ENCODE measurements around the gene ALG1.

The ALG1 gene

DNA sequence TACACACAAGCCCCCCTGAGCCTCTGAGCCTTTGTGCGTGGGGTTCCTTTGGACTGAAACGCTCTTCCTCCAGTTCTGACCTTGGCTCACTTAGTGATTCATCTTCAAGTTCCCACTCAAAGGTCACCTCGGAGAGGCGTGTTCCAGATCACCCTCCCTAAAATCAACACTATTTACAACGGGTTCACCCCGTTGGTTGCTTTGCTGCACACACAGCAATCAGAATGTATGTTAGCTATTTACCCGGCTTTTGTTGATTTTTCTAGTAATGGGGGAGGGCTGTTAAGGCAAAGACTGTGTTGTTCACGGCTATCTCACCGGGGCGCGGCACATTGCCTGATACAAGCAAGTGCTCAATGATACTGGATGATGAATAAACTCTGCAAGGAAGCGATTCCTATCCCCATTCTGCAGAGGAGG lies 38.9 kb upstream of the ALG1 start:
- no peak for ATAC-seq
- TF ChIP-seq ESRRG (CRISPR knock-in tag; IDR thresholded peaks at IDR 0.05) (no peak), PPARA (CRISPR knock-in tag; IDR thresholded peaks at IDR 0.05; ENCODE audit: borderline replicate concordance) (no peak), ZFP30 (CRISPR knock-in tag; IDR thresholded peaks at IDR 0.05) (no peak), CSDC2 (CRISPR knock-in tag; IDR thresholded peaks at IDR 0.05) (no peak), RARB (CRISPR knock-in tag; IDR thresholded peaks at IDR 0.05) (no peak), OSR1 (CRISPR knock-in tag; IDR thresholded peaks at IDR 0.05) (no peak)
- TF ChIP-seq, protein P1, sequence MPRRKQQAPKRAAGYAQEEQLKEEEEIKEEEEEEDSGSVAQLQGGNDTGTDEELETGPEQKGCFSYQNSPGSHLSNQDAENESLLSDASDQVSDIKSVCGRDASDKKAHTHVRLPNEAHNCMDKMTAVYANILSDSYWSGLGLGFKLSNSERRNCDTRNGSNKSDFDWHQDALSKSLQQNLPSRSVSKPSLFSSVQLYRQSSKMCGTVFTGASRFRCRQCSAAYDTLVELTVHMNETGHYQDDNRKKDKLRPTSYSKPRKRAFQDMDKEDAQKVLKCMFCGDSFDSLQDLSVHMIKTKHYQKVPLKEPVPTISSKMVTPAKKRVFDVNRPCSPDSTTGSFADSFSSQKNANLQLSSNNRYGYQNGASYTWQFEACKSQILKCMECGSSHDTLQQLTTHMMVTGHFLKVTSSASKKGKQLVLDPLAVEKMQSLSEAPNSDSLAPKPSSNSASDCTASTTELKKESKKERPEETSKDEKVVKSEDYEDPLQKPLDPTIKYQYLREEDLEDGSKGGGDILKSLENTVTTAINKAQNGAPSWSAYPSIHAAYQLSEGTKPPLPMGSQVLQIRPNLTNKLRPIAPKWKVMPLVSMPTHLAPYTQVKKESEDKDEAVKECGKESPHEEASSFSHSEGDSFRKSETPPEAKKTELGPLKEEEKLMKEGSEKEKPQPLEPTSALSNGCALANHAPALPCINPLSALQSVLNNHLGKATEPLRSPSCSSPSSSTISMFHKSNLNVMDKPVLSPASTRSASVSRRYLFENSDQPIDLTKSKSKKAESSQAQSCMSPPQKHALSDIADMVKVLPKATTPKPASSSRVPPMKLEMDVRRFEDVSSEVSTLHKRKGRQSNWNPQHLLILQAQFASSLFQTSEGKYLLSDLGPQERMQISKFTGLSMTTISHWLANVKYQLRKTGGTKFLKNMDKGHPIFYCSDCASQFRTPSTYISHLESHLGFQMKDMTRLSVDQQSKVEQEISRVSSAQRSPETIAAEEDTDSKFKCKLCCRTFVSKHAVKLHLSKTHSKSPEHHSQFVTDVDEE (CRISPR knock-in tag; IDR thresholded peaks at IDR 0.05), result no peak

DNA sequence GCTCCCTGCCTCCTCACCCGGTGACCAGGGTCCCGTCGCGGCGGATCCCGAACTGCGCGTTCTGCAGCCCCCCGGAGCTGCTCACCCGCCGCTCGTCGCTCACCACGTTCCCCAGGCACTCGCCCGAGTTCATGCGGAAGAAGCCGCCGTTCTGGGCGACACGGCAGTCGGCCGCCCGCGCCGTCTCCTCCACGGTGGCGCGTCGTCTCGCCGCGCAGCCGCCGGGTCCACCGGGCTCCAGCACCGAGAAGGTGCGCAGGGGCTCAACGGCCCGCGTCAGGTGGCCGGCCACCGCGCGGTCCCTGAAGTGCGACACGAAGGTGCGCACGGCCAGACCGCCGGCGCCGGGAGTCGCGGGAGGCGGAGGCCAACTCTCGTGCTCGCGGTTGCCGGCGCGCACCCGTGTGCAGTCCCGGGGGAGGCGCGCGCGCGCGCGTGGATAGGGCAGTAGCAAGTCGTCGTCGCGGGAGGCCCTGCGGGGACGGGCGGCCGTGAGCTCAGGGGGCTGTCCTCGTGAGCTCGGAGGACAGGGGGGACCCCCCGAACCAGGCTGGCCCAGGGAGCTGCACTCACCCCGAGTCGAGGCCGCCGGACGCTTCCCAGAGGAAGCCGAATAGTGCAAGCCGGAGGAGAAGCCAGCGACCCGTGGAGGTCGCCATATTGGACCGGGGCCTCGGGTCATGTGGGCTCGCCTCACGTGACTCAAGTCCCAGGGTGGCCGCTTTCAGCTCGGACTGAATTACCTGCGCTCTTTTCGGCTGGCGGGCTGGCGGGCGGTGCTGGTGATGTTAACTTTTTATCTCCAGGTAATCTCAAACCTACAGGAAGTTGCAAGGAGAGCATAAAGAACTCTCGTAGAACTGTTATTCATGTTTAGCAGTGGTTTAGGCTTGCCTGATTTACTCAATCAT lies 38.1 kb upstream of the ALG1 start, which contains the start of gene NAGPA:
Gene NAGPA, minus strand, starts transcription at position 680 of the 911 bp plus-strand sequence. Its CDS starts 21 bp downstream, at position 659.
- ATAC-seq, result peak; percentile 94

DNA sequence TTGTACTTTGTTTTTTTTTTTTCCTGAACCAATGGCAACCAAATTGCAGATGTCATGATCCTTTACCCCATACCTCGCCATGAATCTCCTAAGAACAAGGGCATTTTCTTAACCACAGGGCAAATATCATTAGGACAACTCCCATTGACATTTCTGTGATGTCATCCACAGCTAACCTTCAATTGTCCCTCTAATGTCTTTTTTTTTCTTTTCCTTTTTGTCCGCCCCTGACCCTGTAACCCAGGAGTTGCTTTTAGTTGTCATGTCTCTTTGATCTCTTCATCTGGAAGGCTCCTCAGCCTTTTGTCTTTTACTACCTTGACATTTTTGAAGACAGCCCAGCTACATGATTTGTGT lies 37.5 kb upstream of the ALG1 start:
- TF ChIP-seq, protein P2, sequence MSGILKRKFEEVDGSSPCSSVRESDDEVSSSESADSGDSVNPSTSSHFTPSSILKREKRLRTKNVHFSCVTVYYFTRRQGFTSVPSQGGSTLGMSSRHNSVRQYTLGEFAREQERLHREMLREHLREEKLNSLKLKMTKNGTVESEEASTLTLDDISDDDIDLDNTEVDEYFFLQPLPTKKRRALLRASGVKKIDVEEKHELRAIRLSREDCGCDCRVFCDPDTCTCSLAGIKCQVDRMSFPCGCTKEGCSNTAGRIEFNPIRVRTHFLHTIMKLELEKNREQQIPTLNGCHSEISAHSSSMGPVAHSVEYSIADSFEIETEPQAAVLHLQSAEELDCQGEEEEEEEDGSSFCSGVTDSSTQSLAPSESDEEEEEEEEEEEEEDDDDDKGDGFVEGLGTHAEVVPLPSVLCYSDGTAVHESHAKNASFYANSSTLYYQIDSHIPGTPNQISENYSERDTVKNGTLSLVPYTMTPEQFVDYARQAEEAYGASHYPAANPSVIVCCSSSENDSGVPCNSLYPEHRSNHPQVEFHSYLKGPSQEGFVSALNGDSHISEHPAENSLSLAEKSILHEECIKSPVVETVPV (CRISPR knock-in tag; IDR thresholded peaks at IDR 0.05), result no peak
- TF ChIP-seq ZNF8 (CRISPR knock-in tag; IDR thresholded peaks at IDR 0.05) (no peak), TCF4 (CRISPR knock-in tag; IDR thresholded peaks at IDR 0.05; ENCODE audit: borderline replicate concordance) (no peak)
- TF ChIP-seq, protein P3, sequence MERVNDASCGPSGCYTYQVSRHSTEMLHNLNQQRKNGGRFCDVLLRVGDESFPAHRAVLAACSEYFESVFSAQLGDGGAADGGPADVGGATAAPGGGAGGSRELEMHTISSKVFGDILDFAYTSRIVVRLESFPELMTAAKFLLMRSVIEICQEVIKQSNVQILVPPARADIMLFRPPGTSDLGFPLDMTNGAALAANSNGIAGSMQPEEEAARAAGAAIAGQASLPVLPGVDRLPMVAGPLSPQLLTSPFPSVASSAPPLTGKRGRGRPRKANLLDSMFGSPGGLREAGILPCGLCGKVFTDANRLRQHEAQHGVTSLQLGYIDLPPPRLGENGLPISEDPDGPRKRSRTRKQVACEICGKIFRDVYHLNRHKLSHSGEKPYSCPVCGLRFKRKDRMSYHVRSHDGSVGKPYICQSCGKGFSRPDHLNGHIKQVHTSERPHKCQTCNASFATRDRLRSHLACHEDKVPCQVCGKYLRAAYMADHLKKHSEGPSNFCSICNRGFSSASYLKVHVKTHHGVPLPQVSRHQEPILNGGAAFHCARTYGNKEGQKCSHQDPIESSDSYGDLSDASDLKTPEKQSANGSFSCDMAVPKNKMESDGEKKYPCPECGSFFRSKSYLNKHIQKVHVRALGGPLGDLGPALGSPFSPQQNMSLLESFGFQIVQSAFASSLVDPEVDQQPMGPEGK (CRISPR knock-in tag; IDR thresholded peaks at IDR 0.05; ENCODE audit: borderline replicate concordance), result no peak
- no peak for ATAC-seq

More for the DNA sequence above, 38.1 kb upstream of the ALG1 start, which contains the start of gene NAGPA:
- TF ChIP-seq ZFP3 (CRISPR knock-in tag; IDR thresholded peaks at IDR 0.05) (peak; percentile 63), CSDC2 (CRISPR knock-in tag; IDR thresholded peaks at IDR 0.05) (no peak)

DNA sequence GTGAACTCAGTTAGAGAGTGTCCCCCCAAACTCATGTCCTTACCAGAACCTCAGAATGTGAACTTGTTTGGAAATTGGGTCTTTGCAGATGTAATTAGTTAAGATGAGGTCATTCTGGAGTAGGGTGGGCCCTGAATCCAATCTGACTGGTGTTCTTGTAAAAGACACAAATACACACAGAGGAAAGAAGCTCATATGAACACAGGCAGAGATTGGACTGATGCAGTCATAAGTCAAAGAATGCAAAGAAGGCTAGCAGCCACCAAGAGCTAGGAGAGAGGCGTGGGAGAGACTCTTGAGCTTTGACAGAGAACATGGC lies 35.8 kb upstream of the ALG1 start:
- TF ChIP-seq TCF4 (CRISPR knock-in tag; IDR thresholded peaks at IDR 0.05; ENCODE audit: borderline replicate concordance), result no peak
- TF ChIP-seq ZFP3 (CRISPR knock-in tag; IDR thresholded peaks at IDR 0.05), result no peak
- no peak for TF ChIP-seq BACH2 (CRISPR knock-in tag; IDR thresholded peaks at IDR 0.05; ENCODE audit: borderline replicate concordance)
- TF ChIP-seq SNAI2 (CRISPR knock-in tag; IDR thresholded peaks at IDR 0.05), result no peak
- TF ChIP-seq, protein P4, sequence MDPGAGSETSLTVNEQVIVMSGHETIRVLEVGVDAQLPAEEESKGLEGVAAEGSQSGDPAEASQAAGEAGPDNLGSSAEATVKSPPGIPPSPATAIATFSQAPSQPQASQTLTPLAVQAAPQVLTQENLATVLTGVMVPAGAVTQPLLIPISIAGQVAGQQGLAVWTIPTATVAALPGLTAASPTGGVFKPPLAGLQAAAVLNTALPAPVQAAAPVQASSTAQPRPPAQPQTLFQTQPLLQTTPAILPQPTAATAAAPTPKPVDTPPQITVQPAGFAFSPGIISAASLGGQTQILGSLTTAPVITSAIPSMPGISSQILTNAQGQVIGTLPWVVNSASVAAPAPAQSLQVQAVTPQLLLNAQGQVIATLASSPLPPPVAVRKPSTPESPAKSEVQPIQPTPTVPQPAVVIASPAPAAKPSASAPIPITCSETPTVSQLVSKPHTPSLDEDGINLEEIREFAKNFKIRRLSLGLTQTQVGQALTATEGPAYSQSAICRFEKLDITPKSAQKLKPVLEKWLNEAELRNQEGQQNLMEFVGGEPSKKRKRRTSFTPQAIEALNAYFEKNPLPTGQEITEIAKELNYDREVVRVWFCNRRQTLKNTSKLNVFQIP (CRISPR knock-in tag; IDR thresholded peaks at IDR 0.05; ENCODE audit: borderline replicate concordance, low read depth), result no peak
- TF ChIP-seq GLIS3 (CRISPR knock-in tag; IDR thresholded peaks at IDR 0.05), result no peak
- TF ChIP-seq, protein P3 (CRISPR knock-in tag; IDR thresholded peaks at IDR 0.05; ENCODE audit: borderline replicate concordance), result no peak
- TF ChIP-seq, protein P2 (CRISPR knock-in tag; IDR thresholded peaks at IDR 0.05), result no peak
- TF ChIP-seq, protein P1 (CRISPR knock-in tag; IDR thresholded peaks at IDR 0.05), result no peak
- TF ChIP-seq, protein P5, sequence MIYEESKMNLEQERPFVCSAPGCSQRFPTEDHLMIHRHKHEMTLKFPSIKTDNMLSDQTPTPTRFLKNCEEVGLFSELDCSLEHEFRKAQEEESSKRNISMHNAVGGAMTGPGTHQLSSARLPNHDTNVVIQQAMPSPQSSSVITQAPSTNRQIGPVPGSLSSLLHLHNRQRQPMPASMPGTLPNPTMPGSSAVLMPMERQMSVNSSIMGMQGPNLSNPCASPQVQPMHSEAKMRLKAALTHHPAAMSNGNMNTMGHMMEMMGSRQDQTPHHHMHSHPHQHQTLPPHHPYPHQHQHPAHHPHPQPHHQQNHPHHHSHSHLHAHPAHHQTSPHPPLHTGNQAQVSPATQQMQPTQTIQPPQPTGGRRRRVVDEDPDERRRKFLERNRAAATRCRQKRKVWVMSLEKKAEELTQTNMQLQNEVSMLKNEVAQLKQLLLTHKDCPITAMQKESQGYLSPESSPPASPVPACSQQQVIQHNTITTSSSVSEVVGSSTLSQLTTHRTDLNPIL (CRISPR knock-in tag; IDR thresholded peaks at IDR 0.05; ENCODE audit: low read depth), result no peak
- TF ChIP-seq OSR1 (CRISPR knock-in tag; IDR thresholded peaks at IDR 0.05), result no peak
- no peak for TF ChIP-seq ZC3H10 (CRISPR knock-in tag; IDR thresholded peaks at IDR 0.05)
- no peak for TF ChIP-seq ZNF8 (CRISPR knock-in tag; IDR thresholded peaks at IDR 0.05)
- TF ChIP-seq CSDC2 (CRISPR knock-in tag; IDR thresholded peaks at IDR 0.05), result no peak
- no peak for ATAC-seq

Data from SK-N-SH treated with all-trans-retinoic acid at 6 μM for 48 hours (cell line).